ENCODE data around the gene TRIM62. TPM values are rescaled to one million over a fixed set of nuclear protein-coding genes. Genes with fewer than 3 reads are reported as not detected.

The TRIM62 gene
- total RNA-seq, 1 donor from 2014 or later, result 8.8 TPM

DNA sequence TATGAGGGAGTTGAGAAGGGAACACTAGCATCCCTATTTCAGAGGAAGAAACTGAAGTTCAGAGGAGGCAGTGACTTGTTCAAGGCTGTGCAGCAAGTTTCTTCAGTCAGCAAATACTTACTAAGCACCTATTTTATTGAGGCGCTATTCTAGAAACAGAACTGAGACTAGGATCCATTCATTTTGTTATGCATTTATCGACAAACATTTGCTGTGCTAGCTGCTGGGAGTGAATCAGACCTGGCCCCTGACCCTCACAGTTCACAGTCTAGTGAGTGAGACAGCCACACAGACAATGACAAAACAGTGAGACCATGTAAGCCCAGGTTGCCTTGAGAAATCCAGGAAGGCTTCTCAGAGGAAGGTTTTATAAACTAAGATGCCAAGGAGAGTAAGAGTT, 28.2 kb downstream of the TRIM62 start:
- peaks cover 38% of the 10 kb centered on the region for H3K4me1 ChIP-seq
- H3K4me3 ChIP-seq, result no peak overlapping the region
- peaks cover 0 to 6% of the 10 kb centered on the region in 2 donors for H3K36me3 ChIP-seq
- intact Hi-C loops (cut with DNase I), result no loop called here
- H3K27me3 ChIP-seq, result no peaks in the 10 kb centered on the region
- H3K9me3 ChIP-seq, result no peaks in the 10 kb centered on the region
- H3K27ac ChIP-seq, result peak overlapping the region; percentile 69
- no peak for DNase-seq (ENCODE audit: extremely low spot score in 2 of 2)
- TF ChIP-seq, protein P1, sequence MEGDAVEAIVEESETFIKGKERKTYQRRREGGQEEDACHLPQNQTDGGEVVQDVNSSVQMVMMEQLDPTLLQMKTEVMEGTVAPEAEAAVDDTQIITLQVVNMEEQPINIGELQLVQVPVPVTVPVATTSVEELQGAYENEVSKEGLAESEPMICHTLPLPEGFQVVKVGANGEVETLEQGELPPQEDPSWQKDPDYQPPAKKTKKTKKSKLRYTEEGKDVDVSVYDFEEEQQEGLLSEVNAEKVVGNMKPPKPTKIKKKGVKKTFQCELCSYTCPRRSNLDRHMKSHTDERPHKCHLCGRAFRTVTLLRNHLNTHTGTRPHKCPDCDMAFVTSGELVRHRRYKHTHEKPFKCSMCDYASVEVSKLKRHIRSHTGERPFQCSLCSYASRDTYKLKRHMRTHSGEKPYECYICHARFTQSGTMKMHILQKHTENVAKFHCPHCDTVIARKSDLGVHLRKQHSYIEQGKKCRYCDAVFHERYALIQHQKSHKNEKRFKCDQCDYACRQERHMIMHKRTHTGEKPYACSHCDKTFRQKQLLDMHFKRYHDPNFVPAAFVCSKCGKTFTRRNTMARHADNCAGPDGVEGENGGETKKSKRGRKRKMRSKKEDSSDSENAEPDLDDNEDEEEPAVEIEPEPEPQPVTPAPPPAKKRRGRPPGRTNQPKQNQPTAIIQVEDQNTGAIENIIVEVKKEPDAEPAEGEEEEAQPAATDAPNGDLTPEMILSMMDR (IDR thresholded peaks at IDR 0.05), result no peak
- TF ChIP-seq POLR2A (IDR thresholded peaks at IDR 0.05), result no peak
- no peak for TF ChIP-seq POLR2AphosphoS5 (IDR thresholded peaks at IDR 0.05; ENCODE audit: insufficient read depth in 1 of 2, low read depth in 1 of 2)

DNA sequence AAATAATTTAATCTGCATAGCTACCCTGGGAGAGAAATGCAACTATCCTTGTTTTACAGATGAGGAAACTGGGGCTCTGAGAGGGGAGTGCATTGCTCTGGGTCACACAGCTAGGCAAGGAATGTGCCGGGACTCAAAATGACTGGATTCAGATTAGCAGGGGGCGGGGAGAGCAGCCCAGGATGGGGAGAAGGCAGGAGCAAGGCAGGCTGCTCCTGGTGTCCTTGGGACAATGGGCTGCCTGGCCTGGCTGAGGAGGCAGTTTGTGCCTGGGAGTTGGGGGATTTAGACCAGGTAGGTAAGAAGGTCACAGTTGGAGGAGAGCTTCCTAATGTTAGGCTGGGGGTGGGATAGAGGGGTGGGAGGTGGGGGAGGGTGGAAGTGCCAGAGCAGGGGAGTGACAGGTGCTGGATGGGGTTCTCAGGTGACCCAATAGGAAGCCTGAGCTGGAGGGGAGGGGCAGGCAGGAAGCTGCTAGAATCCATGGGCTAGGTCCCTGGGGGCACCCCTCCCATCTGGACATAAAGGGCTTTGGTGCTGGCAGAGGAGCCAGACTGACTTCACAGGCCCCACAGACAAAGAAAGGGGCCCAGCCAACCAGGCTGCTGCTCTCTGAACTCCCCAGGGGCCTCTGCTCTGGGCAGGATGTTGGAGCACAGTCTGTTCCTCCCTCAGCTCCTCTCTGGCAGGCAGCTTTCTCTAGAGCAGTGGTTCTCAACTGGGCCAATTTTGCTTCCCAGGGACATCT, 29.0 kb downstream of the TRIM62 start:
- peak in 1 of 2 donors; percentile 41 for TF ChIP-seq POLR2AphosphoS5 (IDR thresholded peaks at IDR 0.05; ENCODE audit: insufficient read depth in 1 of 2, low read depth in 1 of 2)
- TF ChIP-seq, protein P1 (IDR thresholded peaks at IDR 0.05), result no peak
- Histone ChIP-seq H3K4me1 (peaks cover 38% of the 10 kb centered on the region), H3K9me3 (no peaks in the 10 kb centered on the region), H3K36me3 (peaks cover 0 to under 1% of the 10 kb centered on the region in 2 donors), H3K27me3 (no peaks in the 10 kb centered on the region), H3K27ac (peak overlapping the region; percentile 69), H3K4me3 (no peak overlapping the region)
- no peak for DNase-seq (ENCODE audit: extremely low spot score in 2 of 2)
- intact Hi-C loops (cut with DNase I), result no loop called here

DNA sequence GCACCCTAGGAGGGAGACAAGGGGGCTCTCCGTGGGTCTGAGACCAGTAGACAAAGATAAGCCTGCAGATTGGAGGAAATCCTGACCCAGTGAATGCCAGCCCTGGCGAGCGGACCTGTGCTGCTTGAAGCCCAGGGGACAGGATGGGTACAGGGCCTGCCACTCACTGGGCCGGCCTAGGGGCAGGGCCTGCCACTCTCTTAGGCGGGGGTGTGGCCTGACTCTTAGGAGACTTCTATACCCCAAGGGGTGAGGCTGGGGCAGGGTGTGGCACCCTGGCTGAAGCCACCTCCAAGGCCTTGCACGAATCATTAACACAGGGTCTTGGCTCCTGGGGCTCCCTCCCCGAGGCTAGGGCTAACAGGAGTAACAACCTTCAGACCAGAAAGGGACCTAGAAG, 30.7 kb downstream of the TRIM62 start:
- intact Hi-C loops (cut with DNase I), result no loop called here
- TF ChIP-seq, protein P1 (IDR thresholded peaks at IDR 0.05), result no peak
- no peak for TF ChIP-seq POLR2AphosphoS5 (IDR thresholded peaks at IDR 0.05; ENCODE audit: insufficient read depth in 1 of 2, low read depth in 1 of 2)
- no peak for TF ChIP-seq POLR2A (IDR thresholded peaks at IDR 0.05)
- no peak overlapping the region for H3K4me3 ChIP-seq
- no peak for DNase-seq (ENCODE audit: extremely low spot score in 2 of 2)
- peaks cover 0 to 9% of the 10 kb centered on the region in 2 donors for H3K36me3 ChIP-seq
- H3K4me1 ChIP-seq, result peaks cover 38% of the 10 kb centered on the region
- H3K27ac ChIP-seq, result peak overlapping the region; percentile 24
- no peaks in the 10 kb centered on the region for H3K9me3 ChIP-seq
- H3K27me3 ChIP-seq, result no peaks in the 10 kb centered on the region

DNA sequence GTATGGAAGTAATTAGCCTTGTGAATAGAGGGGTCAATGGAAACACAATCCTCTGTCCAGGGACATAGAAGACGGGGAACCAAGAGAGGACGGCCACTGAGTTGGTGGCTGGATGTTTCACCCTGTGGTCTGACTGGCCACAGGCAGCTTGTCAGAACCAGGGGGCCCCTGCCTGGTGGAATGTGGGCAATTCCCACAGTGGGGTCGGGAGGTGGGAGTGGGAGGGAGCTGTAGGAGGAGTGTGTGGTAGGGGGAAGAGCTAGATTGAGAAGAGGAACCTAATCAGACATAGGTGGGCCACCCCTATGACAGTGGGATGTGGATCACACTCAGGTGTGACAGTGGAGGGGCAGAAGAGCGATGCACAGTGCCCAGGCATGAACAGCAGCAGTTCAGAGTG, 31.3 kb downstream of the TRIM62 start:
- Histone ChIP-seq H3K4me3 (no peak overlapping the region), H3K9me3 (no peaks in the 10 kb centered on the region), H3K27me3 (no peaks in the 10 kb centered on the region), H3K4me1 (peaks cover 38% of the 10 kb centered on the region), H3K36me3 (peaks cover 0 to 9% of the 10 kb centered on the region in 2 donors), H3K27ac (no peak overlapping the region)
- intact Hi-C loops (cut with DNase I), result no loop called here
- DNase-seq (ENCODE audit: extremely low spot score in 2 of 2), result no peak
- TF ChIP-seq POLR2AphosphoS5 (IDR thresholded peaks at IDR 0.05; ENCODE audit: insufficient read depth in 1 of 2, low read depth in 1 of 2), result no peak
- no peak for TF ChIP-seq POLR2A (IDR thresholded peaks at IDR 0.05)
- TF ChIP-seq, protein P1 (IDR thresholded peaks at IDR 0.05), result no peak

DNA sequence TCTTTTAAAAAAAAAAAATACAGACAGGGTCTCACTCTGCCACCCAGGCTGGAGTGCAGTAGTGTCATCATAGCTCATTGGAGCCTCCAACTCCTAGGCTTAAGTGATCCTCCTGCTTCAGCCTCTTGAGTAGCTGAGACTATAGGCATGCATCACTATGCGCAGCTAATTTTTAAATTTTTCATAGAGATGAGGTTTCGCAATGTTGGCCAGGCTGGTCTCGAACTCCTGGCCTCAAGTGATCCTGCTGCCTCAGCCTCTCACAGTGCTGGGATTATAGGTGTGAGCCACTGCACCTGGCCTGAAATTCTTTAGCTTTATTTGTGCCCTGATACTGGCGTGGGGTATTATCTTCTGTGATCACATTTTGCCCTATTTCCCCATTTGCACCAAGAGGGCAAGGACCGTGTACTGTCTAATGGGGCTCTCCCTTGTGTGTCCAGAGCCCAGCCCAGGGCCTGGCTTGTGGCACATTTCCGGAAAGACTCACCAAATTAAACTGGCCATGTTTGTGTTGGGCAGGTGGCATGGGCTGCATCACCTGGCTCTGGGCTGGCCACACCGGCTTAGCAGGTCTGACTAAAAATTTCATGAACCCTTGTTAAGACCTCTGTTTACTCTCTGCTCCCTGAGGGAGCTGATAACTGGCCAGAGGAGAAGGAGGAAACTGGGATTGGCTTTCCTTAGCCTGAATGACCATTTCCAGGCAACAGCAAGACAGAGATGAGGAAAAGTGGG, 32.2 kb downstream of the TRIM62 start:
- Histone ChIP-seq H3K36me3 (peaks cover 0 to 9% of the 10 kb centered on the region in 2 donors), H3K4me1 (peaks cover 38% of the 10 kb centered on the region), H3K27me3 (no peaks in the 10 kb centered on the region), H3K4me3 (no peak overlapping the region), H3K9me3 (no peaks in the 10 kb centered on the region), H3K27ac (no peak overlapping the region)
- TF ChIP-seq, protein P1 (IDR thresholded peaks at IDR 0.05), result no peak
- TF ChIP-seq POLR2A (IDR thresholded peaks at IDR 0.05), result no peak
- no peak for TF ChIP-seq POLR2AphosphoS5 (IDR thresholded peaks at IDR 0.05; ENCODE audit: insufficient read depth in 1 of 2, low read depth in 1 of 2)
- DNase-seq (ENCODE audit: extremely low spot score in 2 of 2), result no peak
- intact Hi-C loops (cut with DNase I), result no loop called here

Data from vagina (tissue), 2 donors.